OCI-LY3 (cell line): Measurements from ENCODE around the gene PMIS2.
"Not testable (repeated sequence)": the region's sequence is repeated elsewhere in the genome, so short reads cannot be mapped to it uniquely, and the experiment has no call there.

Experiments used
- EZH2phosphoT487 ChIP-seq: fragments of 200-600 bp; shearing (Covaris generic); IDR thresholded peaks from 2 replicates; pipeline ENCODE4 v1.6.1; 2018; ENCODE audit warnings: antibody characterized with exemption, mixed run types, low read depth
- TF ChIP-seq, protein P1 (sequence below): fragments of 200-600, 300-600 bp; sonication (generic); IDR thresholded peaks from 2 replicates; pipeline ENCODE4 v1.5.1; 2014; ENCODE audit warnings: antibody characterized with exemption, low read length, low read depth

DNA sequence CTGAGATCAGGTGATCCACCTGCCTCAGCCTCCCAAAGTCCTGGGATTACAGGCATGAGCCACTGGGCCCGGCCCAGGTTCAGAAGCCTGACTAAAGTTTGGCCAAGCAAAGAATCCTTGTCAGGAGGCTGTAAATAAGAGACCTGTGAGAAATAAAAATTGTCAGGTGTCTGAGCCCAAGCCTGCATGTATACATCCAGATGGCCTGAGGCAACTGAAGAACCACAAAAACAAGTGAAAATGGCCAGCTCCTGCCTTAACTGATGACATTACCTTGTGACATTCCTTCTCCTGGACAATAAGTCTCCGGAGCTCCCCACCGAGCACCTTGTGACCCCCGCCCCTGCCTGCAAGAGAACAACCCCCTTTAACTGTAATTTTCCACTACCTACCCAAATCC lies 18.5 kb downstream of the PMIS2 start:
- TF ChIP-seq, protein P1, sequence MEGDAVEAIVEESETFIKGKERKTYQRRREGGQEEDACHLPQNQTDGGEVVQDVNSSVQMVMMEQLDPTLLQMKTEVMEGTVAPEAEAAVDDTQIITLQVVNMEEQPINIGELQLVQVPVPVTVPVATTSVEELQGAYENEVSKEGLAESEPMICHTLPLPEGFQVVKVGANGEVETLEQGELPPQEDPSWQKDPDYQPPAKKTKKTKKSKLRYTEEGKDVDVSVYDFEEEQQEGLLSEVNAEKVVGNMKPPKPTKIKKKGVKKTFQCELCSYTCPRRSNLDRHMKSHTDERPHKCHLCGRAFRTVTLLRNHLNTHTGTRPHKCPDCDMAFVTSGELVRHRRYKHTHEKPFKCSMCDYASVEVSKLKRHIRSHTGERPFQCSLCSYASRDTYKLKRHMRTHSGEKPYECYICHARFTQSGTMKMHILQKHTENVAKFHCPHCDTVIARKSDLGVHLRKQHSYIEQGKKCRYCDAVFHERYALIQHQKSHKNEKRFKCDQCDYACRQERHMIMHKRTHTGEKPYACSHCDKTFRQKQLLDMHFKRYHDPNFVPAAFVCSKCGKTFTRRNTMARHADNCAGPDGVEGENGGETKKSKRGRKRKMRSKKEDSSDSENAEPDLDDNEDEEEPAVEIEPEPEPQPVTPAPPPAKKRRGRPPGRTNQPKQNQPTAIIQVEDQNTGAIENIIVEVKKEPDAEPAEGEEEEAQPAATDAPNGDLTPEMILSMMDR: not testable (repeated sequence)
- not testable (repeated sequence) for TF ChIP-seq EZH2phosphoT487
